Progenitor cell of endocrine pancreas (in vitro differentiated cells): ENCODE results near the gene TMC1. TPM values are rescaled to one million over a fixed set of nuclear protein-coding genes. Genes with fewer than 3 reads are reported as not detected.

Experiments
- DNase-seq: peaks from one replicate; pipeline ENCODE4 v3.0.0; 2021; ENCODE audit warnings: low spot score; ENCODE audit not compliant: unreplicated experiment
- H3K27ac Mint-ChIP-seq: 2 replicates; pipeline ENCODE4 v1.8.0; 2021; ENCODE audit warnings: mild to moderate bottlenecking, moderate library complexity, mixed read lengths
- H3K27me3 Mint-ChIP-seq: 2 replicates; pipeline ENCODE4 v1.8.0; 2021; ENCODE audit warnings: mixed read lengths
- H3K36me3 Mint-ChIP-seq: 2 replicates; pipeline ENCODE4 v1.8.0; 2022; ENCODE audit warnings: mixed read lengths; ENCODE audit not compliant: insufficient read depth
- H3K4me1 Mint-ChIP-seq: 2 replicates; pipeline ENCODE4 v1.8.0; 2021; ENCODE audit warnings: low read depth, mixed read lengths
- H3K4me3 Mint-ChIP-seq: 2 replicates; pipeline ENCODE4 v1.8.0; 2021; ENCODE audit warnings: low read depth, mild to moderate bottlenecking, moderate library complexity, mixed read lengths
- H3K9me3 Mint-ChIP-seq: 2 replicates; pipeline ENCODE4 v1.8.0; 2021; ENCODE audit warnings: low read depth, mixed read lengths
- CTCF ChIP-seq: fragments of 200-600 bp; sonication (generic); IDR thresholded peaks from one replicate; pipeline ENCODE4 v1.5.0; 2021; ENCODE audit warnings: antibody characterized with exemption, mild to moderate bottlenecking; ENCODE audit not compliant: unreplicated experiment
- total RNA-seq: library from RNA; stranded (reverse); gene quantifications from 2 replicates; pipeline ENCODE4 v1.2.1, GENCODE V29; 2021

TMC1 gene
- total RNA-seq, 1 donor from 2014 or later: not detected

GRCh38 chr9:72807765-72808445 lies 286.5 kb downstream of the TMC1 start:
- Mint-ChIP-seq H3K9me3 (peaks cover 7% of the 10 kb centered on the region), H3K36me3 (no peaks in the 10 kb centered on the region), H3K4me3 (no peak overlapping the region), H3K27ac (no peak overlapping the region), H3K4me1 (no peaks in the 10 kb centered on the region), H3K27me3 (no peaks in the 10 kb centered on the region)
- peak; percentile 35 for TF ChIP-seq CTCF
- DNase-seq: no peak

- Mint-ChIP-seq H3K9me3 (peaks cover 2% of the 10 kb centered on the region), H3K36me3 (no peaks in the 10 kb centered on the region), H3K27me3 (no peaks in the 10 kb centered on the region), H3K27ac (no peak overlapping the region), H3K4me3 (no peak overlapping the region), H3K4me1 (no peaks in the 10 kb centered on the region)
- no peak for TF ChIP-seq CTCF
- DNase-seq: no peak
Observed at GRCh38 chr9:72808446-72808768, 287.0 kb downstream of the TMC1 start.

GRCh38 chr9:72809586-72809985 lies 288.2 kb downstream of the TMC1 start:
- H3K27ac Mint-ChIP-seq: no peak overlapping the region
- H3K36me3 Mint-ChIP-seq: no peaks in the 10 kb centered on the region
- no peaks in the 10 kb centered on the region for H3K9me3 Mint-ChIP-seq
- DNase-seq: no peak
- H3K4me1 Mint-ChIP-seq: no peaks in the 10 kb centered on the region
- H3K27me3 Mint-ChIP-seq: no peaks in the 10 kb centered on the region
- H3K4me3 Mint-ChIP-seq: no peak overlapping the region
- no peak for TF ChIP-seq CTCF

GRCh38 chr9:72812559-72813111 lies 291.2 kb downstream of the TMC1 start:
- DNase-seq: no peak
- Mint-ChIP-seq H3K27me3 (no peaks in the 10 kb centered on the region), H3K27ac (no peak overlapping the region), H3K4me1 (no peaks in the 10 kb centered on the region), H3K36me3 (no peaks in the 10 kb centered on the region), H3K4me3 (no peak overlapping the region), H3K9me3 (no peaks in the 10 kb centered on the region)
- no peak for TF ChIP-seq CTCF

GRCh38 chr9:72813544-72813943 lies 292.1 kb downstream of the TMC1 start:
- Mint-ChIP-seq H3K27ac (no peak overlapping the region), H3K4me3 (no peak overlapping the region), H3K36me3 (no peaks in the 10 kb centered on the region), H3K4me1 (no peaks in the 10 kb centered on the region), H3K27me3 (no peaks in the 10 kb centered on the region), H3K9me3 (no peaks in the 10 kb centered on the region)
- no peak for TF ChIP-seq CTCF
- no peak for DNase-seq
